GM18526 (cell line): ENCODE results near the gene TAF11L9.
"Not testable (repeated sequence)": the region's sequence is repeated elsewhere in the genome, so short reads cannot be mapped to it uniquely, and the experiment has no call there.

ENCODE experiments used
- POLR2A ChIP-seq: IDR thresholded peaks from 3 replicates; pipeline ENCODE4 v1.6.1; 2011; ENCODE audit not compliant: insufficient read length; ENCODE audit errors: extremely low read depth

The TAF11L9 gene

GRCh38 chr5:17594255-17594654 lies at the start of gene TAF11L9:
Gene TAF11L9 (minus strand): TSS chr5:17594394.
- not testable (repeated sequence) for TF ChIP-seq POLR2A

- TF ChIP-seq POLR2A: no peak
Observed at GRCh38 chr5:17634160-17634559, 40.0 kb upstream of the TAF11L9 start, which contains the start of gene TAF11L14. Gene TAF11L14 (plus strand): TSS chr5:17634460.

- not testable (repeated sequence) for TF ChIP-seq POLR2A
Observed at GRCh38 chr5:17631788-17632187, 37.6 kb upstream of the TAF11L9 start, which contains the start of gene TAF11L13. Gene TAF11L13 (plus strand): TSS chr5:17632088.

- no peak for TF ChIP-seq POLR2A
Observed at GRCh38 chr5:17625686-17626085, 31.5 kb upstream of the TAF11L9 start.

GRCh38 chr5:17620627-17621026 lies 26.4 kb upstream of the TAF11L9 start:
- no peak for TF ChIP-seq POLR2A

- no peak for TF ChIP-seq POLR2A
Observed at GRCh38 chr5:17619354-17619753, 25.2 kb upstream of the TAF11L9 start.

- no peak for TF ChIP-seq POLR2A
Observed at GRCh38 chr5:17614872-17615605, 20.8 kb upstream of the TAF11L9 start.

- not testable (repeated sequence) for TF ChIP-seq POLR2A
Observed at GRCh38 chr5:17610092-17610491, 15.9 kb upstream of the TAF11L9 start, which contains the start of gene TAF11L12. Gene TAF11L12 (plus strand): TSS chr5:17610392.

GRCh38 chr5:17604951-17605350 lies 10.8 kb upstream of the TAF11L9 start:
- no peak for TF ChIP-seq POLR2A

GRCh38 chr5:17603880-17604279 lies 9.7 kb upstream of the TAF11L9 start, which contains the start of gene TAF11L11:
Gene TAF11L11 (plus strand): TSS chr5:17604183.
- TF ChIP-seq POLR2A: not testable (repeated sequence)

GRCh38 chr5:17597728-17598127 lies 3.5 kb upstream of the TAF11L9 start, which contains the start of gene TAF11L10:
Gene TAF11L10 (minus strand): TSS chr5:17597828.
- not testable (repeated sequence) for TF ChIP-seq POLR2A

- TF ChIP-seq POLR2A: not testable (repeated sequence)
Observed at GRCh38 chr5:17590860-17591259, 3.3 kb downstream of the TAF11L9 start, which contains the start of gene TAF11L8. Gene TAF11L8 (minus strand): TSS chr5:17590960.

- not testable (repeated sequence) for TF ChIP-seq POLR2A
Observed at GRCh38 chr5:17585658-17586057, 8.5 kb downstream of the TAF11L9 start, which contains the start of gene TAF11L7. Gene TAF11L7 (minus strand): TSS chr5:17585758.
